ENCODE results near the gene FAM181A.

DNA sequence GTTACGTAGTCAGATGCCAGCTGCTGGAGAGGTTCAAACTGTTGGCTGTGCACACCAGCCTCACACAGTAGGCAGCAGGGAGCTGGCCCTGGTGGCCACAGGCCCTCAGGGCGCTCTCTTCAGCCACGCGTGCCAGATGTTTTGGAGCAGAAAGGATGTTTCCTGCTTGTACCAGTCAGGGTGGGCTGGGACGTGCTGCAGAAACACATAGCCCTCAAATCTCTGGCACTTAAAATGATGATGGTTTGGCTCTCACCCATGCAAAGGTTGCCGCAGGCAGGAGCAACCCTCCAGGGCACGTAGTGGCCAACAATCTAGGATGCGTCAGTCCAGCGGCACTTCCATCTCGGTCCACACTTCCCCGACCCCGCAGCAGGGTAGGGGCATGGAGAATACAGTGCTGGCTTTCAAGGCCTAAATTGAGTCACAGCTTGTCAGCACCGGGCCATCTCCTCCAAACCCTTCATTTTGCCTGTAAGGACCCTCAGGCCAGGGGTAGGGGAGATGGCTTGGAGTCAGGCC, 1.7 kb upstream of the FAM181A start:
- TF ChIP-seq, protein P1, sequence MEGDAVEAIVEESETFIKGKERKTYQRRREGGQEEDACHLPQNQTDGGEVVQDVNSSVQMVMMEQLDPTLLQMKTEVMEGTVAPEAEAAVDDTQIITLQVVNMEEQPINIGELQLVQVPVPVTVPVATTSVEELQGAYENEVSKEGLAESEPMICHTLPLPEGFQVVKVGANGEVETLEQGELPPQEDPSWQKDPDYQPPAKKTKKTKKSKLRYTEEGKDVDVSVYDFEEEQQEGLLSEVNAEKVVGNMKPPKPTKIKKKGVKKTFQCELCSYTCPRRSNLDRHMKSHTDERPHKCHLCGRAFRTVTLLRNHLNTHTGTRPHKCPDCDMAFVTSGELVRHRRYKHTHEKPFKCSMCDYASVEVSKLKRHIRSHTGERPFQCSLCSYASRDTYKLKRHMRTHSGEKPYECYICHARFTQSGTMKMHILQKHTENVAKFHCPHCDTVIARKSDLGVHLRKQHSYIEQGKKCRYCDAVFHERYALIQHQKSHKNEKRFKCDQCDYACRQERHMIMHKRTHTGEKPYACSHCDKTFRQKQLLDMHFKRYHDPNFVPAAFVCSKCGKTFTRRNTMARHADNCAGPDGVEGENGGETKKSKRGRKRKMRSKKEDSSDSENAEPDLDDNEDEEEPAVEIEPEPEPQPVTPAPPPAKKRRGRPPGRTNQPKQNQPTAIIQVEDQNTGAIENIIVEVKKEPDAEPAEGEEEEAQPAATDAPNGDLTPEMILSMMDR (IDR thresholded peaks at IDR 0.05), result no peak
- no peak for TF ChIP-seq POLR2A (IDR thresholded peaks at IDR 0.05)

Data from Peyer's patch (tissue), 4 donors.